Colon (tissue), 2 donors: Measurements from ENCODE around the gene RAB5A.
"Not testable (repeated sequence)": the region's sequence is repeated elsewhere in the genome, so short reads cannot be mapped to it uniquely, and the experiment has no call there.

ENCODE experiments used
- FAIRE-seq: peaks from 2 replicates; lab custom pipeline; 2012; peaks lifted over from hg19 to GRCh38; lab: Jason Lieb, UNC
- donor health status: control.
- donor health status: control.

Gene RAB5A

DNA sequence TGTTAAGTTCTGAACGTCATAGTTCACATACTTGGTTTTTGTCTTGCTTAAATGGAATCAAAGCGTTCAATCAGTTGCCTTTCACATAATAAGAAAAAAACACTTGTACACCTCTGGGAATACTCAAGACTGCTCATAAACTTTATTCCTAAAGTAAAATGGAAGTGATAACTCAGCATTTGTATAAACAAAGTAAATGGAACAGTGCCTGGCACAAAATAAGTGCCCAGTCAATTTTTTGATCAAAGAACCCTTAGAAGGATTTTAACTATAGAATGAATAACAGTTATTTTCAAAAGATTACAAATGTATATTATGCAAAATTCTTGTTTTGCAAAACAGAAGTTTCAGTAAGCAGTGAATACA lies 1.3 kb downstream of the RAB5A start:
- no peak for FAIRE-seq

- FAIRE-seq = no peak
These were observed 3.4 kb downstream of the RAB5A start for GRCh38 chr3:19950316-19950715.

- FAIRE-seq = no peak
These were observed 7.8 kb downstream of the RAB5A start for GRCh38 chr3:19954676-19955075.

DNA sequence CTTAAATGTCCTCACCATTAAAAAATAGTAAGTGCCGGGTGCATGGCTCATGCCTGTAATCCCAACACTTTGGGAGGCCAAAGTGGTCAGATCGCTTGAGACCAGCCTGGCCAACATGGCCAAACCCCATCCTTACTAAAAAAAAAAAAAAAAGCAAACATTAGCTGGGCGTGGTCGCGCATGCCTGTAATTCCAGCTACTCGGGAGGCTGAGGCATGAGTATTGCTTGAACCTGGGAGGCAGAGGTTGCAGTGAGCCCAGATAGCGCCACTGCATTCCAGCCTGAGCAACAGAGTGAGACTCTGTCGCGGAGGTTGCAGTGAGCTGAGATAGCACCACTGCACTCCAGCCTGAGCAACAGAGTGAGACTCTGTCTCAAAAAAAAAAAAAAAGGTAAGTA lies 10.5 kb downstream of the RAB5A start:
- FAIRE-seq = not testable (repeated sequence)

DNA sequence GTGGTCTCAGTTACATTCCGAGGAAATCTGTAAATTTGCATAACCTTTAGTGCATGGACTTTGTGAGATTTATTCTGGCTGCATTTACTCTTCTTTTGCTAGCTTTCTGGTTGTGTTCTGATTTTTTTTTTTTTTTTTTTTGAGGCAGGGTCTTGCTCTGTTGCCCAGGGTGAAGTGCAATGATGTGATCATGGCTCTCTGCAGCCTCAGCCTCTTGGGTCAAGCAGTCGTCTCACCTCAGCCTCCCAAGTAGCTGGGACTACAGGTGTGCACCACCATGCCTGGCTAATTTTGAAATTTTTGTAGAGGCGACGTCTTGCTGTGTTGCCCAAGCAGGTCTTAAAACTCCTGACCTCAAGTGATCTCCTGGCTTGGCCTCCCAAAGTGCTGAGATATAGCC lies 12.6 kb downstream of the RAB5A start:
- no peak for FAIRE-seq

DNA sequence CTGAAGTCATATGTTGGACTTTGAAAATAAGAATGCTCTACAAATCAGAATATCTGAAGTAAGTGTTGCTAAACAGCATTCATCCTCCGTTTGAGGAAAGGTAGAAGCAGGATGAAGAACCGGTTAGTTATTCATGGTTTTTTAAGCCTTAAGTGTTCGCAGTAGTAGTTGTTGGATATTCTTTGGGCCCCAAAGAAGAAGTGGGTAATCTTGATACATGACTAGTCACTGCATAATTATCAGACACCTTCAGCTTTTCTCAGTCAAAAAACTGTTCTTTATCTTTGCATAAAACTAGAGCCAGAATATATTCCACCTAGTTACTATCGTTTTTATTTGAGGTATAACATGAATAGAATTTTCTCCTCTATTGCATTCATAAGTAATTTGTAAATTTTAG lies 13.8 kb downstream of the RAB5A start:
- FAIRE-seq = no peak

GRCh38 chr3:19961960-19962359 lies 15.1 kb downstream of the RAB5A start:
- FAIRE-seq = no peak

GRCh38 chr3:19967208-19967607 lies 20.3 kb downstream of the RAB5A start:
- no peak for FAIRE-seq

DNA sequence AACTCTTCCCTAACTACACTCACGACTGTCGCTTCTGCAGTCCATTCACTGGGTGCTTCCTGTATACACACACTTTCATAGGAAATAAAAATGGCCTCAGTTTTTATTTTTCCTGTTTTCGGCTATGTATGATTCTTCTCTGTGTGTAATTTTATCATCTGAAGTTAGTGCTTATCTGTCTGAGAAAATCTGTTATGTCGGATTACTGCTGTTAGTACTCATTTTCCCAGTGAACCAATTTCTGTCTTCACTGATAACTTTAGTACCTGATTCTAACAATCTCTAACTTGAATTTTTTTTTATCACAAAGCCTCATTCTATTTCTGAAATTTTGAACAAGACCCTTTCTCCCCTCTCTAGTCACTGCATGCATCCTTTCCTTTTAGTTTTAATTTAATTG lies 20.9 kb downstream of the RAB5A start:
- no peak for FAIRE-seq

GRCh38 chr3:19970327-19970726 lies 23.4 kb downstream of the RAB5A start:
- FAIRE-seq = no peak

DNA sequence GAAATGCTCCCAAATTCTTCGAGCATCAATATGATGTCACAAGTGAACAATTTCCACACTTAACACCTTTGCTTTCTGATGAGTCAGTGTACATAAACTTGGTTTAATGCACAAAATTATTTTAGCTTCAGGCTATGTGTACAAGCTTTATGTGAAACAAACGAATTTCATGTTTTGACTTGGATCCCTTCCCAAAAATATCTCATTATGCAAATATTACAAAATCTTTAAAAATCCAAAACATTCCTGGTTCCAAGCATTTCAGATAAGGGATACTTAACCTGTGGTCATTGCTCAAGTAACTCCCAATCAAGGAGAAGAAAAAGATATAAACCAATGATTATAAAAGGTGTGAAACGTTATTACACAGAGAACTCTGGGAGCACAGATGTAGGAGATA lies 25.2 kb downstream of the RAB5A start:
- no peak for FAIRE-seq

GRCh38 chr3:19988904-19989303 lies 42.0 kb downstream of the RAB5A start:
- FAIRE-seq = not testable (repeated sequence)

DNA sequence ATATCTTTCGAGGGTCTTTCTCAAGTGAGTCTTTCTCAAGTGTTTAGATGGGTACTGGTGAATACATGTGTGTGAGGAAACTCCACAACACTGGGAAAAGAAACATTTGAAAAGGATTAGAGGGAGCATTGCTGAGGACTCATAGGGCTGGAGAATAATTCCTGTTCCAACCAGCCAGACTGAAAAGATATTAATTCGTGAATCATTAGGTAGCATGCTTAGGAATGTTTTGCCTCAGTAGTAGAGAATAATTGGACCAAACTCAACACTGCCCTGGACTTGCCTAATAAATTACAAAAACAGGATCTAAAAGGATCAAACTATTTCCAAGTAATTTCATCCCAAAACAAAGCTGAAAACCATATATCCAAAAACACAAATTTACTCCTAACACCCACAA lies 47.9 kb downstream of the RAB5A start:
- FAIRE-seq = no peak

GRCh38 chr3:19997502-19997901 lies 50.6 kb downstream of the RAB5A start:
- no peak for FAIRE-seq

- FAIRE-seq = no peak
These were observed 55.0 kb downstream of the RAB5A start for GRCh38 chr3:20001932-20002331.

DNA sequence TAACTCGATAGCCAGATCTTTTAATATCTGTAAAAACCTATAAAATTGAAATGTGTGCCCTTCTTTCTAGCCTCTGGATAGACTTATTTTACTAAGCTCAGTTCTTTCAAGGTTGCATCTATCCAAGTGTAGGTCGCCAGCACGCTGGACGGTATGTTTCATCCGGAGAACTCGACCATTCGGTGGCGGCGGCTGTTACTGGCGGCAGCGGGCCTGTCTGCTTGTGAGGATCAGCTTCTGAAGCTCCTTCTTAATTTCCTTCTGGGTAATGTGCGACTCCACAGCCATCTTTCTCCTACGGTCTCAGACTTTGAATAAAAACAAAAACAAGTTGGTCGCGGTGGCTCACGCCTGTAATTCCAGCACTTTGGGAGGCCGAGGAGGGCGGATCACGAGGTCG lies 61.1 kb downstream of the RAB5A start:
- FAIRE-seq = no peak

DNA sequence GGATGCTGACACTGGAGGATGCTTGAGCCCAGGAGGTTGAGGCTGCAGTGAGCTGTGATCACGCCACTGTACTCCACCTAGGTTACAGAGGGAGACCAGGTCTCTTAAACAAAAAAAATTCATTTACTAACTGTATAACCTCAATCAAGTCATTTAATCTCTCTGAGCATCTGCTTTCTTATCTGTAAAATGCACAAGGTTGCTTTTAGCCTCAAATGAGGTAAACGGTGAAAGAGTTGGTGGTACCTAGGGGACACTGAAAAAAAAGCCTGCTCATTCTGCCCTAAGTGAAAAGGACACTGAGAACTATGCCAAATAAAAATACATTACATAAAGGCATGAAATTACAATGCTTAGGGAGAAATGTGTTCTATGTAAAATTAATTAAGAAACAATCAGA lies 61.7 kb downstream of the RAB5A start:
- FAIRE-seq = no peak

- FAIRE-seq = no peak
These were observed 65.3 kb downstream of the RAB5A start, which contains the start of gene PP2D1 for GRCh38 chr3:20012164-20012563. Gene PP2D1, minus strand, starts transcription at chr3:20012264. Its CDS starts 192 bp downstream, at chr3:20012072.

GRCh38 chr3:20013396-20013795 lies 66.5 kb downstream of the RAB5A start:
- no peak for FAIRE-seq

DNA sequence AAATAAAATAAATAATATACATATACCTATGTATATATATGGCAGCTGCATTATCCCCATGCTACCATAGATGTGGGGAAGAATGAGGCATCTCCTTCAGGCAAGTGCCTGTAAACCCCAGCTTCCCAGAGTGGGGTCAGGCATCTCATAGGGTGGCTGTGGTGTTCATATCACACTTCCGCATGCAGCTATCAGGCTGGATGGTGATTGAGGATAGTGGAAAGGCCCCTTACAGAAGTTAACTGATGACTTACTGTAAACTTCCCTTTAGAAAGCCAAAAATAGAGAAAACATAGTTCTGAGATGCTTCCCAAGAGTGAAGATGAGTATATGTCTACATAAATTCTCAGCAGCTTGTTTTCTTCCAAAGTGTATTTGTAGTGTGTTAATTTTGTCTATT lies 68.6 kb downstream of the RAB5A start:
- FAIRE-seq = no peak

GRCh38 chr3:20016076-20016475 lies 69.2 kb downstream of the RAB5A start:
- FAIRE-seq = not testable (repeated sequence)

DNA sequence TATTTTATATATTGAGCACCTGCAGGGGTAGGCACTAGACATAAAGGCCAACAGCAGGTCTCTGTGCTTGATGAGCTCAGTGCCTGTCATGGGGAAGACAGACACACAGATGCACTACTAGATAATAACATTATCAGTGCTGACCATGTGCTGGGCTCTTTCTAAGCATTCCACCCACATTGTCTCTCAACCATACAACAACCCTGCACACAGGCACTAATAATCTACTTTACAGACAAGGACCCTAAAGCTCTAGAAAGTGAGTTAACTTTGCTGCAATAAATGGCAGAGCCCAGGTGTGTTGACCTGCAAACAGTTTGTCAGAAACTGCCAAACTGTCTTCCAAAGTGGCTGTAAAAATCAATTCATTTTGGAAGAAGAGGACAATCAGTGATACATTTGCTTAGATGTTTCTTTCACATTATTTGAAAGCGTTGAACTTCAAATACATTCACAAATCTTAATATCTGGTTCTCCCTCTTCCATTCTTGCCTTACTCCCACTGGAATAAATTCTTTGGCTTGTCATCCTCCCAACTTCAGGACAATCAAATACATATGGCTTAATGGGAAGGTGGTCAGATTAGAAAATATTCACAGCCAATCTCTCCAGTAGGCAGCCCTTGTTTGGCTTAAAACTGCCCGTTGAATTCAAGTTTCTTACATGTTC lies 76.2 kb downstream of the RAB5A start:
- no peak for FAIRE-seq

DNA sequence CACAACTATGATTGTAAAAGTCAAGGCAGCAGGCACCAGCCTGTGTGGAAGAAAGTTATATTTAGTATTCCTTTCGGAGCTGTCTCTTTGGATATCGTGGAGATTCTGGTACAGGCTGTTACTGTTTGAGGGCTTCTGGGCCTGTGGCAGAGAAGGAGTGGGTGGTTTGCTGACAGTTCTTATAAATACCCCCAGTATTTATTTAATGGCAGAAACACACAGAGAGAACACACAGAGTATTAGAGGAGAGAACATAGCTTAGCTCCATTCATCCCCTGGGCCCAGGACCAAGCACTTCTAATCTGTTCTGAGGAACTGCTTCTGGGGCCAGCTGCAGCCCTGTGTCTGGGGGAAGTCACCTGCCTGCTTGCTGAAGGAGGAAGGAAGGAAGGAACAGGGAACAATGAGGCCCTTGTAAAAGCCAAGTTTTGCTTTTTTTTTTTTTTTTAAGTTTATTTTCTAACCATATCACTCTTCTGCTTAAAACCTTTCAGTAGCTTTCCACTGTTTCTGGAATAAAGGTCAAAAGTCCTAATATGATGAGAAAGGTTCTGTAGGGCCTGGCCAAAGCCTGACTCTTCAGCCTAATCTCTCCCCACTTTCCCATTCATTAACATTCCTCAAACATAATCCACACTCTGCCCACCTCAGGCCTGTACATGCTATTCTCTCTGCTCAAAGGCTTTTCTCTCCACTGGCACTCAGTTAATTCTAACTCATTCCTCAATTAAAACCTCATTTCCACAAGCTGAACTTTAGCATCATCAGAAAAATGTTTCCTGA lies 76.9 kb downstream of the RAB5A start:
- FAIRE-seq = no peak

DNA sequence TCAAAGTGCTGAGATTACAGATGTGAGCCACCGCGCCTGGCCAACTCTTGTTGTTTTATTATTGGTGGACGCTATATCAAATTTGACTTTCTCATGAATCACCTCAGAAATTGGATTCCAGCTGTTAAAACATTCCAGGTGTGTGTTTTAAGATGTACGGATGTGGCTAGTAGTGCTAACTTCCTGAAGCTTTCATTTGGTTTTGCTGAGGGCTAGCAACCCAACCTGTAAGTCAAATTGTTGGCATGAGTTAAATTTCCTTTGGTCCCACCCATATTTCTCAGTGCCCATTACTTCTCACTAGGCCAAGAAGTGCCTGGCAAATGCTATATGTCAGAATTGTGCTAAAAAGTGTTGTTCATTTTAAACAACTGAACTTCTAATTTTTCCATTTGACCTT lies 80.2 kb downstream of the RAB5A start:
- FAIRE-seq = no peak
